T-helper 1 cell treated with Interleukin-12 subunit alpha and Interleukin-12 subunit beta and Interleukin-4 antibody, amounts not matched to agents 30 μg/mL and 1 μg/mL, for 36 hours (primary cell): ENCODE data around the gene LRP1B.
"Not testable (repeated sequence)": the region's sequence is repeated elsewhere in the genome, so short reads cannot be mapped to it uniquely, and the experiment has no call there.

Experiments used
- H3K27ac Mint-ChIP-seq: one replicate; pipeline ENCODE4 v1.8.0; 2021; ENCODE audit warnings: mild to moderate bottlenecking, mixed read lengths
- H3K27me3 Mint-ChIP-seq: one replicate; pipeline ENCODE4 v1.8.0; 2021; ENCODE audit warnings: low read depth, mixed read lengths
- H3K36me3 Mint-ChIP-seq: one replicate; pipeline ENCODE4 v1.8.0; 2021; ENCODE audit warnings: low read depth, mixed read lengths
- H3K4me1 Mint-ChIP-seq: one replicate; pipeline ENCODE4 v1.8.0; 2021; ENCODE audit warnings: low read depth, mixed read lengths
- H3K4me3 Mint-ChIP-seq: one replicate; pipeline ENCODE4 v1.8.0; 2021; ENCODE audit warnings: mild to moderate bottlenecking, moderate library complexity, mixed read lengths
- H3K9me3 Mint-ChIP-seq: one replicate; pipeline ENCODE4 v1.8.0; 2021; ENCODE audit warnings: mixed read lengths

Gene LRP1B

DNA sequence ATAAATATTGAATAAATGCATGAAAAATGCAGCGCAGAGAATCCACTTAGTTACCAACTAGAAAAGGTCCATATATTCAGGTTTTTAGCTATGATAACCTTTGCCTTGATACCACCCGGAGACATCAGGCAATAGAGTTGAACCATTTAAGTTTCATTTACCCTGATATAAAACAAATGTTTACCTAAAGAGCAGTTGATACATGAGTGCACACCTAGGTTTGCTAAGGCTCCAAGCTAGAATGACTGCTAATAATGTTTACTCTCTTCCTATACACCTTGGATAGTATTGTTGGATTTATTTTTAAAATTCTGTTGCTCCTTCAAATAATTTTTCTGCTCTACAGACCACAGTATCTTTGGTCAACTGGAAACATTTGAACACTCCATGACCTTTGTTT lies 1463.6 kb downstream of the LRP1B start:
- Mint-ChIP-seq H3K4me1 (no peaks in the 10 kb centered on the region), H3K27ac (no peak overlapping the region), H3K27me3 (no peaks in the 10 kb centered on the region), H3K9me3 (peaks cover 11% of the 10 kb centered on the region), H3K4me3 (no peak overlapping the region), H3K36me3 (no peaks in the 10 kb centered on the region)

DNA sequence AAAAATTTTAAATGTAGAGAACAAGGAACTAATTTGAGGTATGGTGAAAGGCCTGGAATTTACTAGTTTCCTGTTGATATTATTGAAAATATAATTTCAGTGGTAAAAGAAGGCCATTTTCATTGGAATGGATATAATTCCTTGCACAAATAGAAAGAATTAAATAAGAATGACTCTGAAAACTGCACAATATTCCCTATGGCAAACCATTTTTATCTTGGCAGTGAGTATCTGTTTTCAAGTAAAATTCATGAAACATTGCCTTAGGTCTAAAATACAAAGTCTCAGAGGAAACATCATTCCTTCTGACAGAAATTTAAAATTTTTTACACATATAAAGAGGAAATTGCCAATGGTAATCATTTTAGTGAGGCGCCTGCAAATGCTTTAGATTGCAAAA lies 1468.3 kb downstream of the LRP1B start:
- Mint-ChIP-seq H3K9me3 (no peaks in the 10 kb centered on the region), H3K36me3 (no peaks in the 10 kb centered on the region), H3K27ac (no peak overlapping the region), H3K27me3 (no peaks in the 10 kb centered on the region), H3K4me3 (no peak overlapping the region), H3K4me1 (no peaks in the 10 kb centered on the region)

DNA sequence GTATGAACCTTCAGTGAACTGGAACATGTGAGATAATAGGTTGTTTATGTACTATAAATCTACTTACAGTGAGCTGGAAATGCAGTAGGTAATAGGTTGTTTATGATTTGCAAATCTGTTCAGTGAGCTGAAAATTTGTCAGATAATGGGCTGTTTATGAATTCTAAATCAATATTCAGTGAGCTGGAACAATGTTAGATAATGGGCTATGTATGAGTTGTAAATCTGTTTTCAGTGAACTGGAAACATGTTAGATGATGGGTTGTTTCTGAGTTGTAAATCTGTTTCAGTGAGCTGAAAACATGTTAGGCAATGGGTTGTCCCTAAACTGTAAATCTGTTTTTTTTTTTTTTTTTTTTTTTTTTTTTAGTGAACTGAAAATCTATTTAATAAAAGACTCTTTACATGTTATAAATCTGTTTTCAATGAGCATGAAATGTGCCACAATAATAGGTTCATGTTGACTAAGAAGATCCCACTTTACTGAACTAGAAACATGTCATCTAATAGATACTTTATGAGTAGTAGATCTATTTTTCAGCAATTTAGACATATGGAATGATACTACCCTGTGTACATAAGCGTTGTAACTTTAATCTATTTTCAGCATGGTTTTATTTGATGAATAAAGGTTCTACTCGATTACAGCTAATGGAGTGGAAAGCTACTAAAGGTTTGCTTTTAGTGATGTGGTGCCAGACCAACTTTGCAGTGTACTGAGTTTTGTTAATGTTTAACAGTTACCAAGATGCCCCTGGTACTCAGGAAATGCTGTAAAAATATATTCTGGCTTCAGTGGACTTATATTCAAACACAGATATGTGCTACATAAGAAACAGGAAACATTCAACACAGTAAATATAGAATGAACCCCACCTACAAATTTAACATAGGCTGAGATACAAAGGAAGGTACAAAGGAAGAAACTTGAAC lies 1471.8 kb downstream of the LRP1B start:
- Mint-ChIP-seq H3K4me3 (no peak overlapping the region), H3K36me3 (no peaks in the 10 kb centered on the region), H3K4me1 (no peaks in the 10 kb centered on the region), H3K9me3 (no peaks in the 10 kb centered on the region), H3K27me3 (no peaks in the 10 kb centered on the region), H3K27ac (no peak overlapping the region)

DNA sequence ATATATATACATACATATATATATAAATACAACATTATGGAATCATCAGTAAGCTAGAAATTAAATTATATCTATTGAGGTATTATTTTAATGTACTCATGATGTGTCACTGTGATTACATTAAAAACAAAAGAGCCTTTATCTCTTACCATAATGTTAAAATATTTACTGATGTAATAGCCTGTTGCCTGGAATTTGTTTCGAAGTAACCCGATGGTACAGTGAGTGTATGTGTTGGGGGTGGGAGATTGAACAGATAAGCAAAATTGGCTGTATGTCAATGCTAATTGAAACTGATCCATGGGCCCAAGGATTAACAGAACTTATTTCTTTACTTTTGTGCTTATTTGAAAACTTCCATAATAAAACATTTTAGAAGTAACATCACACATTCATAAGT lies 1473.2 kb downstream of the LRP1B start:
- Mint-ChIP-seq H3K4me3 (no peak overlapping the region), H3K4me1 (no peaks in the 10 kb centered on the region), H3K27me3 (no peaks in the 10 kb centered on the region), H3K9me3 (no peaks in the 10 kb centered on the region), H3K27ac (no peak overlapping the region), H3K36me3 (no peaks in the 10 kb centered on the region)

DNA sequence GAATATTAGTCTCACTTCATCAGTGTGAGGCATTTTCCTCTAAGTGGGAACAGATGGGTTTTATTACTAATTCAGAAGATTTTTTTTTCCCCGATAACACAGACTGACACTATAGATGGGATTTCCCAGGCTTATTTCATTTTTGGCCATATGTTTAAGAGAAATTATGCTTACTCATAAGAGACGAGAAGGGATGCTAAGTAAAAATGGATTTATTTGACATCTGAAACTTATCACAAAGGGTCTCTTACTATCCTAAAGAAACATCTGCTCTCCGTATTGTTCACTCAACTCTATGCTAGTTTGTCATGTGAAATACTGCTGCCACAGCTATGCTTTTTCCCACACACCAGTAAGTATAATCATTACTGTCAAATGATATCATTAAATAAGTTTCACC lies 1476.3 kb downstream of the LRP1B start:
- Mint-ChIP-seq H3K27ac (no peak overlapping the region), H3K36me3 (no peaks in the 10 kb centered on the region), H3K4me3 (no peak overlapping the region), H3K27me3 (no peaks in the 10 kb centered on the region), H3K4me1 (no peaks in the 10 kb centered on the region), H3K9me3 (no peaks in the 10 kb centered on the region)

DNA sequence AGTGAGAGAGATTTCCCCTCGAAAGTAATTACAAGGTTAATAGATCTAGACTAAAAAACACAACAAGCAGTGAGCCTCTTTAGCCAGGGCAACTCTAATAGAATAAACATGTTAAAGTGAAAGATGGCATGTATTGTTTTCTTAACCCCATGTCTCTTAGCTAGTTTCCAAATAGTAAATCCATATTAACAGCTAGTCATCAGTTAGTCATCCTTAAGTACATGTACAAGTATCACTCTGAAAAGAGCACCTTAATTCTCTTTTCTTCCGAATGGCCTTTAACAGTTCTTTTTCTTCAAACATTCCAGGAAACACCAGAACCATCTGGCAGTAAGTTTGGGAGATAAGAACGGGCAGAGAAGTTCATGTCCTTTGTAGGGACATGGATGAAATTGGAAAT lies 1480.0 kb downstream of the LRP1B start:
- Mint-ChIP-seq H3K9me3 (no peaks in the 10 kb centered on the region), H3K36me3 (no peaks in the 10 kb centered on the region), H3K27me3 (no peaks in the 10 kb centered on the region), H3K4me1 (no peaks in the 10 kb centered on the region), H3K4me3 (no peak overlapping the region), H3K27ac (no peak overlapping the region)

DNA sequence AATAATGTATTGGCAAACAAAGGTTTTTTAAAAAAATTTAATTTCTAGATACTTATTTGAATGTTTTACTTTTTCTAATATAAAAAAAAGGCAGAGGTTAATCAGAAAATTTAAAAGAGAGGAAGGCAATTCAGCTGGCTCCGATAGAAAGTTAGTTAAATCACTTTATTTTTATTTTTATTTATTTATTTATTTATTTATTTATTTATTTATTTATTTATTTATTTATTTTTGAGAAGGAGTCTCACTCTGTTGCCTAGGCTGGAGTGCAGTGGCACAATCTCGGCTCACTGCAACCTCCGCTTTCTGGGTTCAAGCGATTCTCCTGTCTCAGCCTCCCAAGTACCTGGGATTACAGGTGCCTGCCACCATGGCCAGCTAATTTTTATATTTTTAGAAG lies 1480.7 kb downstream of the LRP1B start:
- H3K36me3 Mint-ChIP-seq, H3K4me3 Mint-ChIP-seq, H3K9me3 Mint-ChIP-seq, H3K27me3 Mint-ChIP-seq, H3K4me1 Mint-ChIP-seq, H3K27ac Mint-ChIP-seq: not testable (repeated sequence)

DNA sequence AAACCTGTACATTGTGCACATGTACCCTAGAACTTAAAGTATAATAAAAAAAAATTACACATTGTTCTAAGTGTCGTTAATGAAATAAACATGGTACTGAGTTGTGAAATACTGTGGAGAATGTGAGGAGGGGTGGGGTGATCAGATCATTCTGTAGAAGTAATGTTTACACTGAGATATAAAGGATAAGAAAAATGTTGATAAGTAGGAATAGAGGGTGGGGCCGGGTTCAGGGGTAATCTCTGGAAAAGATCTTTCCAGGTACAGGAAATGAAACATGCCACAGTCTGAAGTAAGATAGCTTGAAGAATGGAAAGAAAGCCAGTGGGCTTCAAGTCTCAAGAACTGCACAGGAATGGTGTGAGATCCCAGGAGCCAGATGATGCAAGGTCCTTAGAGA lies 1482.4 kb downstream of the LRP1B start:
- Mint-ChIP-seq H3K4me3 (no peak overlapping the region), H3K4me1 (no peaks in the 10 kb centered on the region), H3K27me3 (no peaks in the 10 kb centered on the region), H3K36me3 (no peaks in the 10 kb centered on the region), H3K27ac (no peak overlapping the region), H3K9me3 (no peaks in the 10 kb centered on the region)

DNA sequence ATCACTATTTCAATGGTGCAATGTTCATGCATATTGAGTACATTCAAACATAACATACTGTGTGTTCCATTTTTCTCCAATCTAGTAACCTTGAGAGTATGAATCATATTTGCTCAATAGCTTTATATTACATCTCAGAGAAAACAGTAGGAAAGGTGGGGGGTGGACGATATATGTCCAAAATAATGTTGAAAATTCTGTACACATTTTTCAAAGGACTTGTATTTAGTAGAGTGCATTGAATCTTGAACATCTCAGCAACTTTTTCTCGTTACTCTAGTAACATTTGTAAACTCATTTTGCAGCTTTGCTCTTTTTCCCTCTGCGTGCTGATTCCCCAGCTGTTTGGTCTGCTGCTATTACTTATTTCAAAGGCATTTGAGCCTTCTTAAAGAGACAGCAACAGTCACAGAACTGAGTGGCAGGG lies 1487.0 kb downstream of the LRP1B start:
- Mint-ChIP-seq H3K27ac (no peak overlapping the region), H3K27me3 (no peaks in the 10 kb centered on the region), H3K9me3 (peaks cover 8% of the 10 kb centered on the region), H3K4me3 (no peak overlapping the region), H3K4me1 (no peaks in the 10 kb centered on the region), H3K36me3 (no peaks in the 10 kb centered on the region)

DNA sequence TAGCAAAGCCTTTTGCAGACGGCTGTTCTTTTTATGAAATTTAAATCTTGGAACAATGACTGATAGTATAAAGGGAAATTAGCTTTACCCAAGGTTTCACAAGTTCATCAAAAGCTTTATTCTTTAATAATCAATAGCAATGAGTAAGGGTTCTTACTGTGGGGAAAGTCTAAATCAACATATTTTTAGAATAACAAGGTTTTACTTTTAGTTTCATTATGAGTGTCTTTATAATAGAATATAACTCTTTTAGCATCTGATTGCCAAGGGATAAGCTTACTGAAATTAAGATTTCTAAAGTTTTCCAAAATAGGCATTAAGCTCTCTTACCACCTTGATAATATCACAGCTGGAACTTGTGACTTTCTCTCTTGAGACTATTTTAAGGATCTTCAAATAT lies 1489.7 kb downstream of the LRP1B start:
- no peak overlapping the region for H3K27ac Mint-ChIP-seq
- no peak overlapping the region for H3K4me3 Mint-ChIP-seq
- no peaks in the 10 kb centered on the region for H3K4me1 Mint-ChIP-seq
- H3K9me3 Mint-ChIP-seq, result peaks cover 8% of the 10 kb centered on the region
- no peaks in the 10 kb centered on the region for H3K27me3 Mint-ChIP-seq
- H3K36me3 Mint-ChIP-seq, result no peaks in the 10 kb centered on the region

DNA sequence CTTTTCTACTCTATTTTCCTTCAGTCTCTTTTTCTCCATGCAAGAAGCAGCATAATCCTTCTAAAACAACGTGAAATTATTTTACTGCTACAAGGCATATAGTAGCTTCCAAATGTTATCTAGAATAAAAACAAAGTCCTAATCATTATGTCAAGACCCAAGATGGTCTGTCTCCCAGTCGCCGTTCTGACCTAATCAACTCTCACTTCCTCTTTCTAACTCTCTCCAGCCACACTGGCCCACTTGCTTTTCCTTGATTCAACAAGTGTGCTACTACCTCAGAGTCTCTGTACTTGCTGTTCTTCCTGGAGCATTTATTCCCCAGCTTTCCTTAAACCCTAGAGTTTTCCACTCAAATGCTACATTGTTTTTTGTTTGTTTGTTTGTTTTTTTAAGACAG lies 1491.2 kb downstream of the LRP1B start:
- H3K9me3 Mint-ChIP-seq, result peaks cover 8% of the 10 kb centered on the region
- H3K4me3 Mint-ChIP-seq, result no peak overlapping the region
- no peaks in the 10 kb centered on the region for H3K36me3 Mint-ChIP-seq
- no peak overlapping the region for H3K27ac Mint-ChIP-seq
- H3K27me3 Mint-ChIP-seq, result no peaks in the 10 kb centered on the region
- H3K4me1 Mint-ChIP-seq, result no peaks in the 10 kb centered on the region

DNA sequence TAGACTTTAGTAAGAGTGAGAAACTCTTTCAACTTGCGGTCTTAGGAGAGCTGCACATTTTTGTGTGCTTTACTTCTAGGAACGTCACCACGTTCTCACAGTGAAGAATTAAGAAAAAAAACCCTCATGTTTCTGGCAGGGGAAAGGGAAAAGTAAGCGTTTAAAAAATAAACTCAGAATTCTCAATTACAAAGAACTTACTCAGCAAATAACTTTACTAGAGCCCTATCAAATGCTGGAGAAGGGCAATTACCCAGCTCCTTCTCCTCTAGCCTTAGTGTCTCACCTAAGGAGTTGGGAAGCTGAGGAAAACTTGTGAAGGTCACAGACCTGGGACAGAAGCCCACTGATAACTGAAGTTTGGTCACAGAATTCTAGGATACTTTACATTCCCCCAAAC lies 1500.3 kb downstream of the LRP1B start:
- no peaks in the 10 kb centered on the region for H3K4me1 Mint-ChIP-seq
- no peaks in the 10 kb centered on the region for H3K36me3 Mint-ChIP-seq
- no peak overlapping the region for H3K4me3 Mint-ChIP-seq
- no peaks in the 10 kb centered on the region for H3K27me3 Mint-ChIP-seq
- H3K9me3 Mint-ChIP-seq, result peaks cover 17% of the 10 kb centered on the region
- no peak overlapping the region for H3K27ac Mint-ChIP-seq

DNA sequence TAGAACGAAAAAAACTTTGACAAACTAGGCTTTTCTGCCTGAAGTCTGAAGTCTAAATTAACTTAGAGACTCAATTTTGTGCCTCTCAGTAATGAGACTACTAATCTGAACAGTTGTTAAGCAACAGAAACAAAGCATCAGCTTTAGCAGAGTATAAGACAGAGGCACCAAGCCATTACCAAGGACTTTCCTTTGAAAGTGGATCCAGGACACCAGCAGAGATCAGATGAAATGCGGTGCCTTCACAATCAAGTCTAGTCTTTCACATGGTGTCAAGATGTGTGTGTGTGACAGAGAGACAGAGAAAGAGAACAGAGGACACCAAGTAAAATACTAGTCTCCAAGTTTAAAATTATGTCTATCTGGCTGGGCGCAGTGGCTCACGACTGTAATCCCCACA lies 1502.9 kb downstream of the LRP1B start:
- no peak overlapping the region for H3K27ac Mint-ChIP-seq
- no peaks in the 10 kb centered on the region for H3K27me3 Mint-ChIP-seq
- H3K9me3 Mint-ChIP-seq, result peaks cover 17% of the 10 kb centered on the region
- H3K36me3 Mint-ChIP-seq, result no peaks in the 10 kb centered on the region
- H3K4me1 Mint-ChIP-seq, result no peaks in the 10 kb centered on the region
- no peak overlapping the region for H3K4me3 Mint-ChIP-seq

DNA sequence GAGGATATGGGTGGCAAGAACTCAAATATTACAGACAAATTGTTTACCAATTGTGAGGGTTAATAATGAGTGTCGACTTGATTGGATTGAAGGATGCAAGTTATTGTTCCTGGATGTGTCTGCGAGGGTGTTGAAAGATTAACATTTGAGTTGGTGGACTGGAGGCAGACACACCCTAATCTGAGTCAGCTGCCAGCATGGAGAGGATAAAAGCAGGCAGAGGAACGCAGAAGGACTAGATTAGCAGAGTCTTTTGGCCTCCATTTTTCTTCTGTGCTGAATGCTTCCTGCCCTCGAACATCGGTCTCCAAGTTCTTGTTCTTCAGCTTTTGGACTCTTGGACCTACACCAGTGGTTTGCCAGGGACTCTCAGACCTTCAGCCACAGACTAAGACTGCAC lies 1503.7 kb downstream of the LRP1B start:
- no peaks in the 10 kb centered on the region for H3K27me3 Mint-ChIP-seq
- H3K4me3 Mint-ChIP-seq, result no peak overlapping the region
- H3K36me3 Mint-ChIP-seq, result no peaks in the 10 kb centered on the region
- no peaks in the 10 kb centered on the region for H3K4me1 Mint-ChIP-seq
- H3K9me3 Mint-ChIP-seq, result peaks cover 15% of the 10 kb centered on the region
- no peak overlapping the region for H3K27ac Mint-ChIP-seq

DNA sequence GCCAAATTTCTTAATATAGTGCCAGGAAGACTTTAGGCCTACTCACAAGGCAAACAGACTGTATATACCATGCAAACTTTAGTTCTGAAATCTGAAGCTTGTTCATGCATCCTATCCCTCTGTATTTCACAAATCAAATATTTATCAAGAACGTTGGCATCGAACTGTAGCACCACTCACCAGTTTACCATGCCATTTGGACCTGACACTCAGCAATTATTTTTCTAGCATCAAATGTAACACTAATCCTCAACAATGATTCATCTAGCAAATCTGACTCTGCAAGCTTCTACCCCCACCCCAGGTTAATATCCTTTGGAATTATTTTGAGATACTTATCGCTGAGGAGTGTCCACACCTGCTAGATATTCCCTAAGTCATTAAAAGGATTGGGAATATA lies 1506.6 kb downstream of the LRP1B start:
- no peak overlapping the region for H3K4me3 Mint-ChIP-seq
- H3K9me3 Mint-ChIP-seq, result peaks cover 10% of the 10 kb centered on the region
- H3K27ac Mint-ChIP-seq, result no peak overlapping the region
- H3K27me3 Mint-ChIP-seq, result no peaks in the 10 kb centered on the region
- no peaks in the 10 kb centered on the region for H3K36me3 Mint-ChIP-seq
- H3K4me1 Mint-ChIP-seq, result no peaks in the 10 kb centered on the region
